CD14-positive monocyte (primary cell): Measurements from ENCODE around the gene ZNF101. TPM values are rescaled to one million over a fixed set of nuclear protein-coding genes. Genes with fewer than 3 reads are reported as not detected.

Experiments
- DNase-seq, 3 donors: peaks; one replicate each; pipeline ENCODE4 v3.0.0-alpha.2; 2011 to 2022
- H2AFZ ChIP-seq: 2 replicates; pipeline ENCODE4 v1.6.0; 2012; ENCODE audit warnings: mild to moderate bottlenecking, low read depth, low read length, inconsistent platforms; ENCODE audit not compliant: insufficient read depth, poor library complexity, severe bottlenecking
- H3K27ac ChIP-seq, 2 donors: 1 replicate in 1 of 2; 2 replicates in 1 of 2; pipeline ENCODE4 v1.5.1; 2012 to 2013; ENCODE audit warnings: low read length in 2 of 2, control low read depth in 1 of 2, inconsistent platforms in 1 of 2, low read depth in 1 of 2, mild to moderate bottlenecking in 1 of 2
- H3K27me3 ChIP-seq, 2 donors: one replicate each; pipeline versions ENCODE4 v1.6.0 to v1.6.1; 2011 to 2013; ENCODE audit warnings: low read length in 2 of 2; ENCODE audit not compliant: control insufficient read depth in 2 of 2, insufficient read depth in 2 of 2
- H3K36me3 ChIP-seq, 2 donors: replicated peaks in 1 of 2; 1 replicate in 1 of 2; 2 replicates in 1 of 2; pipeline versions ENCODE4 v1.5.1 to v1.6.1; 2012 to 2013; ENCODE audit warnings: low read length in 2 of 2, control low read depth in 1 of 2, inconsistent platforms in 1 of 2, mild to moderate bottlenecking in 1 of 2; ENCODE audit not compliant: insufficient read depth in 2 of 2, control insufficient read depth in 1 of 2
- H3K4me1 ChIP-seq, 2 donors: 1 replicate in 1 of 2; 2 replicates in 1 of 2; pipeline versions ENCODE4 v1.5.1 to v1.6.1; 2012 to 2013; ENCODE audit warnings: low read length in 2 of 2, control low read depth in 1 of 2, inconsistent platforms in 1 of 2, mild to moderate bottlenecking in 1 of 2, moderate library complexity in 1 of 2; ENCODE audit not compliant: insufficient read depth in 2 of 2, control insufficient read depth in 1 of 2
- H3K4me2 ChIP-seq: replicated peaks from 2 replicates; pipeline ENCODE3; 2012; ENCODE audit warnings: low read length, moderate library complexity, mild to moderate bottlenecking; ENCODE audit not compliant: poor library complexity, severe bottlenecking; ENCODE audit errors: extremely low read depth
- H3K4me3 ChIP-seq, 3 experiments: fragments of 200-600 bp in 1 of 3; sonication (generic) in 1 of 3; replicated peaks in 1 of 3; 1 replicate in 2 of 3; 2 replicates in 1 of 3; pipeline ENCODE4 v1.5.1; 2011 to 2013; ENCODE audit warnings: low read length in 3 of 3, mild to moderate bottlenecking in 3 of 3, control low read depth in 2 of 3, low read depth in 2 of 3, inconsistent platforms in 1 of 3, moderate library complexity in 1 of 3
- H3K79me2 ChIP-seq: 2 replicates; pipeline ENCODE4 v1.6.0; 2012; ENCODE audit warnings: mild to moderate bottlenecking, control low read depth, inconsistent platforms, low read length, moderate library complexity; ENCODE audit not compliant: insufficient read depth
- H3K9ac ChIP-seq: 2 replicates; pipeline ENCODE4 v1.6.0; 2017; ENCODE audit warnings: low read length, mild to moderate bottlenecking; ENCODE audit not compliant: insufficient read depth, poor library complexity, severe bottlenecking
- H3K9me3 ChIP-seq, 2 donors: replicated peaks in 1 of 2; 1 replicate in 1 of 2; 2 replicates in 1 of 2; pipeline versions ENCODE4 v1.5.1 to v1.6.1; 2012 to 2013; ENCODE audit warnings: low read length in 2 of 2, control low read depth in 1 of 2; ENCODE audit not compliant: control insufficient read depth in 1 of 2, insufficient read depth in 1 of 2
- H4K20me1 ChIP-seq: 2 replicates; pipeline ENCODE4 v1.6.0; 2012; ENCODE audit warnings: mild to moderate bottlenecking, low read length, control low read depth, moderate library complexity; ENCODE audit not compliant: insufficient read depth
- H3K27ac Mint-ChIP-seq, 7 donors: one replicate each; pipeline ENCODE4 v1.8.0; 2020; ENCODE audit warnings: mild to moderate bottlenecking in 7 of 7, mixed read lengths in 7 of 7, moderate library complexity in 6 of 7, inconsistent platforms in 2 of 7
- H3K27me3 Mint-ChIP-seq, 3 donors: one replicate each; pipeline ENCODE4 v1.8.0; 2021 to 2022; ENCODE audit warnings: low read depth in 3 of 3, mild to moderate bottlenecking in 3 of 3, mixed read lengths in 3 of 3, moderate library complexity in 3 of 3, inconsistent platforms in 1 of 3
- H3K36me3 Mint-ChIP-seq, 2 donors: one replicate each; pipeline ENCODE4 v1.8.0; 2020; ENCODE audit warnings: mixed read lengths in 2 of 2, inconsistent platforms in 1 of 2, mild to moderate bottlenecking in 1 of 2
- H3K4me1 Mint-ChIP-seq: one replicate; pipeline ENCODE4 v1.8.0; 2020; ENCODE audit warnings: mild to moderate bottlenecking, mixed read lengths
- H3K4me3 Mint-ChIP-seq, 2 donors: one replicate each; pipeline ENCODE4 v1.8.0; 2020; ENCODE audit warnings: mild to moderate bottlenecking in 2 of 2, mixed read lengths in 2 of 2, moderate library complexity in 1 of 2
- H3K9me3 Mint-ChIP-seq, 7 donors: one replicate each; pipeline ENCODE4 v1.8.0; 2020 to 2022; ENCODE audit warnings: mixed read lengths in 7 of 7, mild to moderate bottlenecking in 6 of 7, moderate library complexity in 6 of 7, inconsistent platforms in 2 of 7
- WGBS: methylation state at CpG from one replicate; pipeline ENCODE4 v1.1.5; 2013; ENCODE audit warnings: missing lambda C conversion rate; ENCODE audit not compliant: insufficient coverage; 5-methylcytosine and 5-hydroxymethylcytosine counted together
- intact Hi-C, 2 donors: fragments of 100-400 bp; cut with micrococcal nuclease; formaldehyde crosslinking; loops; one replicate each; pipeline versions ENCODE4 v1.15.0 to v1.15.1; 2023
- polyA plus RNA-seq, 3 donors: library from polyadenylated mRNA; depleted of rRNA in 1 of 3; unstranded in 2 of 3; stranded (reverse) in 1 of 3; fragments of 300-500 nt in 2 of 3; fragments of >200 nt in 1 of 3; fragmentation: Illumina TruSeq in 2 of 3; gene quantifications; 1 replicate in 2 of 3; 2 replicates in 1 of 3; pipeline ENCODE4 v1.2.3, GENCODE V29; 2012 to 2021
- TF ChIP-seq, protein P1 (sequence below): fragments of 200-600 bp; IDR thresholded peaks from one replicate; pipeline ENCODE4 v1.8.0; 2022; ENCODE audit warnings: antibody characterized with exemption, mild to moderate bottlenecking

The ZNF101 gene
- polyA plus RNA-seq, 3 donors: 4.5 to 8.4 (median 5.5) TPM

DNA sequence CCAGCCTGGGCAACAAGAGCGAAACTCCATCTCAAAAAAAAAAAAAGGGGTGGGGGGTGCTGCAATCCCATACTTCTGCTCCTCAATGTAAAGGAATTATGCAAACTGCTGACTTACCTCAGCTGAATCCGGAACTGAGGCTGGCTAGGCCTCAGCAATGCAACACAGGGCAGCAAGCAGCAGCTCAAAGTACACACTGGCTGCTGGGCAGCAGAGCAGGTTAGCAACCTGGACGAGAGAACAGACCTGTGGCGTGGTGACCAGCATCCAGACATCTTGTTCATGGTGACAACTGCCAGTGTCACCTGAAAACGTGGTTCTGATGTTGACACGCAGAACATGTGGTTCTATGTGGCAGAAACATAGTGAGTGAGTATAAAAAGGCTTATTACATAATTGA lies 36.2 kb downstream of the ZNF101 start:
- peaks cover 47 to 100% (median 96%) of the 10 kb centered on the region in 7 donors for H3K9me3 Mint-ChIP-seq

DNA sequence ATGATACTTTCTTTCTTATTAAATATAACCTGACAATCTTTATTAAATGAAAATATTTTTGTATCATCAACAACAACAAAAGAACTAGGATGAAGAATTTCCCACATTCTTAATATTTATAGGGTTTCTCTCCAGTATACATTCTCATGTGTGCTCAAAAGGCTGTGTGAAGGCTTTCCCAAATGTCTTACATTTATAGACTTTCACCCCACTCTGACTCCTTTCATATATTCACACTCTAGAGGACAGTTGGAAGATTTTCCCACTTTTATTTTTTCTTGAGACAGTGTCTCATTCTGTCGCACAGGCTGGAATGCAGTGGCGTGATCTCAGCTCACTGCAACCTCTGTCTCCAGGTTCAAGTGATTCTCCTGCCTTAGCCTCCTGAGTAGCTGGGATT lies 41.9 kb downstream of the ZNF101 start:
- no peak overlapping the region for H3K27ac Mint-ChIP-seq
- H3K9me3 ChIP-seq: peaks cover 75 to 100% of the 10 kb centered on the region in 2 donors
- H3K27me3 Mint-ChIP-seq: no peaks in the 10 kb centered on the region
- no peak overlapping the region for H3K27ac ChIP-seq
- H3K9ac ChIP-seq: no peak overlapping the region
- no peak overlapping the region for H3K4me3 Mint-ChIP-seq
- no peaks in the 10 kb centered on the region for H3K79me2 ChIP-seq
- H3K4me1 Mint-ChIP-seq: no peaks in the 10 kb centered on the region
- peak overlapping the region in 1 of 3 experiments; percentile 54 for H3K4me3 ChIP-seq
- H3K9me3 Mint-ChIP-seq: peaks cover 44 to 96% (median 95%) of the 10 kb centered on the region in 7 donors
- intact Hi-C loops: no loop called here
- no peaks in the 10 kb centered on the region for H3K4me1 ChIP-seq
- DNase-seq: no peak
- peaks cover 15 to 60% of the 10 kb centered on the region in 2 donors for H3K36me3 ChIP-seq
- no peak overlapping the region for H3K4me2 ChIP-seq
- 100% methylated on average over 2 of the region's 2 CpGs for WGBS
- no peaks in the 10 kb centered on the region for H4K20me1 ChIP-seq
- H2AFZ ChIP-seq: no peak overlapping the region
- H3K27me3 ChIP-seq: no peaks in the 10 kb centered on the region
- TF ChIP-seq, protein P1, sequence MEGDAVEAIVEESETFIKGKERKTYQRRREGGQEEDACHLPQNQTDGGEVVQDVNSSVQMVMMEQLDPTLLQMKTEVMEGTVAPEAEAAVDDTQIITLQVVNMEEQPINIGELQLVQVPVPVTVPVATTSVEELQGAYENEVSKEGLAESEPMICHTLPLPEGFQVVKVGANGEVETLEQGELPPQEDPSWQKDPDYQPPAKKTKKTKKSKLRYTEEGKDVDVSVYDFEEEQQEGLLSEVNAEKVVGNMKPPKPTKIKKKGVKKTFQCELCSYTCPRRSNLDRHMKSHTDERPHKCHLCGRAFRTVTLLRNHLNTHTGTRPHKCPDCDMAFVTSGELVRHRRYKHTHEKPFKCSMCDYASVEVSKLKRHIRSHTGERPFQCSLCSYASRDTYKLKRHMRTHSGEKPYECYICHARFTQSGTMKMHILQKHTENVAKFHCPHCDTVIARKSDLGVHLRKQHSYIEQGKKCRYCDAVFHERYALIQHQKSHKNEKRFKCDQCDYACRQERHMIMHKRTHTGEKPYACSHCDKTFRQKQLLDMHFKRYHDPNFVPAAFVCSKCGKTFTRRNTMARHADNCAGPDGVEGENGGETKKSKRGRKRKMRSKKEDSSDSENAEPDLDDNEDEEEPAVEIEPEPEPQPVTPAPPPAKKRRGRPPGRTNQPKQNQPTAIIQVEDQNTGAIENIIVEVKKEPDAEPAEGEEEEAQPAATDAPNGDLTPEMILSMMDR: no peak
- peaks cover 24 to 34% of the 10 kb centered on the region in 2 donors for H3K36me3 Mint-ChIP-seq

More for the DNA sequence above, 36.2 kb downstream of the ZNF101 start:
- H3K4me1 ChIP-seq: no peaks in the 10 kb centered on the region
- no peak overlapping the region for H3K4me2 ChIP-seq
- Mint-ChIP-seq H3K4me1 (no peaks in the 10 kb centered on the region), H3K27ac (no peak overlapping the region), H3K27me3 (no peaks in the 10 kb centered on the region), H3K36me3 (peaks cover 1 to 19% of the 10 kb centered on the region in 2 donors), H3K4me3 (no peak overlapping the region)
- H3K9me3 ChIP-seq: peaks cover 92 to 100% of the 10 kb centered on the region in 2 donors
- no peak overlapping the region for H3K9ac ChIP-seq
- H3K27ac ChIP-seq: no peak overlapping the region
- TF ChIP-seq, protein P1: no peak
- DNase-seq: no peak
- no peaks in the 10 kb centered on the region for H3K27me3 ChIP-seq
- H3K79me2 ChIP-seq: no peaks in the 10 kb centered on the region
- no peak overlapping the region for H3K4me3 ChIP-seq
- 95% methylated on average over 5 of the region's 6 CpGs for WGBS
- no peaks in the 10 kb centered on the region for H4K20me1 ChIP-seq
- no peak overlapping the region for H2AFZ ChIP-seq
- intact Hi-C loops: no loop called here
- H3K36me3 ChIP-seq: peaks cover 0 to 16% of the 10 kb centered on the region in 2 donors
